ENCODE measurements around the gene ALOXE3.

The ALOXE3 gene

GRCh38 chr17:8072341-8072728, 46.0 kb downstream of the ALOXE3 start:
- TF ChIP-seq MAX (IDR thresholded peaks at IDR 0.05; ENCODE audit: low read depth, low read length) (no peak), MYC (IDR thresholded peaks at IDR 0.05; ENCODE audit: low read depth, low read length) (no peak), POLR2A (IDR thresholded peaks at IDR 0.05; ENCODE audit: extremely low read depth, insufficient read length) (no peak), CTCF (IDR thresholded peaks at IDR 0.05; ENCODE audit: low read depth, low read length) (no peak)
- H3K4me3 ChIP-seq (ENCODE audit: low read depth, low read length): no peak overlapping the region
- no peak for DNase-seq (ENCODE audit: low read depth)

GRCh38 chr17:8071496-8071895, 46.8 kb downstream of the ALOXE3 start:
- DNase-seq (ENCODE audit: low read depth): no peak
- no peak overlapping the region for H3K4me3 ChIP-seq (ENCODE audit: low read depth, low read length)
- TF ChIP-seq MAX (IDR thresholded peaks at IDR 0.05; ENCODE audit: low read depth, low read length): no peak
- TF ChIP-seq MYC (IDR thresholded peaks at IDR 0.05; ENCODE audit: low read depth, low read length): no peak
- TF ChIP-seq POLR2A (IDR thresholded peaks at IDR 0.05; ENCODE audit: extremely low read depth, insufficient read length): no peak
- TF ChIP-seq CTCF (IDR thresholded peaks at IDR 0.05; ENCODE audit: low read depth, low read length): no peak

- no peak for DNase-seq (ENCODE audit: low read depth)
- no peak overlapping the region for H3K4me3 ChIP-seq (ENCODE audit: low read depth, low read length)
- no peak for TF ChIP-seq MYC (IDR thresholded peaks at IDR 0.05; ENCODE audit: low read depth, low read length)
- TF ChIP-seq POLR2A (IDR thresholded peaks at IDR 0.05; ENCODE audit: extremely low read depth, insufficient read length): no peak
- no peak for TF ChIP-seq MAX (IDR thresholded peaks at IDR 0.05; ENCODE audit: low read depth, low read length)
- no peak for TF ChIP-seq CTCF (IDR thresholded peaks at IDR 0.05; ENCODE audit: low read depth, low read length)
Measured at GRCh38 chr17:8069587-8069860, 48.8 kb downstream of the ALOXE3 start.

GRCh38 chr17:8068736-8069586, 49.4 kb downstream of the ALOXE3 start:
- H3K4me3 ChIP-seq (ENCODE audit: low read depth, low read length): no peak overlapping the region
- TF ChIP-seq POLR2A (IDR thresholded peaks at IDR 0.05; ENCODE audit: extremely low read depth, insufficient read length): no peak
- TF ChIP-seq CTCF (IDR thresholded peaks at IDR 0.05; ENCODE audit: low read depth, low read length): no peak
- no peak for TF ChIP-seq MAX (IDR thresholded peaks at IDR 0.05; ENCODE audit: low read depth, low read length)
- no peak for TF ChIP-seq MYC (IDR thresholded peaks at IDR 0.05; ENCODE audit: low read depth, low read length)

GRCh38 chr17:8067806-8068205, 50.5 kb downstream of the ALOXE3 start:
- DNase-seq (ENCODE audit: low read depth): no peak
- no peak overlapping the region for H3K4me3 ChIP-seq (ENCODE audit: low read depth, low read length)
- TF ChIP-seq CTCF (IDR thresholded peaks at IDR 0.05; ENCODE audit: low read depth, low read length): no peak
- TF ChIP-seq MYC (IDR thresholded peaks at IDR 0.05; ENCODE audit: low read depth, low read length): no peak
- no peak for TF ChIP-seq MAX (IDR thresholded peaks at IDR 0.05; ENCODE audit: low read depth, low read length)
- TF ChIP-seq POLR2A (IDR thresholded peaks at IDR 0.05; ENCODE audit: extremely low read depth, insufficient read length): no peak

More at GRCh38 chr17:8068736-8069586, 49.4 kb downstream of the ALOXE3 start:
- peak; percentile 49 for DNase-seq (ENCODE audit: low read depth)
